Peyer's patch (tissue), 4 donors: Measurements from ENCODE around the gene OR10H4. TPM values are rescaled to one million over a fixed set of nuclear protein-coding genes. Genes with fewer than 3 reads are reported as not detected.

Experiments used
- DNase-seq, 3 donors: peaks; one replicate each; pipeline ENCODE4 v3.0.0-alpha.2; 2017 to 2019
- H3K27ac ChIP-seq, 4 donors: fragments of 200-600 bp; sonication (generic); one replicate each; pipeline ENCODE4 v1.5.1; 2016 to 2019
- H3K27me3 ChIP-seq, 2 donors: fragments of 200-600 bp; sonication (generic); one replicate each; pipeline ENCODE4 v1.5.1; 2019
- H3K36me3 ChIP-seq, 3 donors: fragments of 200-600 bp; sonication (generic); one replicate each; pipeline ENCODE4 v1.5.1; 2016 to 2019
- H3K4me1 ChIP-seq, 4 donors: fragments of 200-600 bp; sonication (generic); one replicate each; pipeline ENCODE4 v1.5.1; 2016 to 2019
- H3K4me3 ChIP-seq, 4 donors: fragments of 200-600 bp; sonication (generic); 1 replicate in 3 of 4; 2 replicates in 1 of 4; pipeline ENCODE4 v1.5.1; 2016 to 2019; ENCODE audit warnings: mild to moderate bottlenecking in 1 of 4
- H3K9me3 ChIP-seq, 4 donors: fragments of 200-600 bp; sonication (generic); one replicate each; pipeline ENCODE4 v1.5.1; 2016 to 2019; ENCODE audit warnings: mild to moderate bottlenecking in 1 of 4
- CTCF ChIP-seq, 6 experiments: fragments of 450-650 bp in 4 of 6; fragments of 200-600 bp in 2 of 6; sonication (generic) in 1 of 6; IDR thresholded peaks; one replicate each; pipeline ENCODE4 v1.5.1; 2017 to 2019; ENCODE audit warnings: antibody characterized with exemption in 6 of 6, mild to moderate bottlenecking in 3 of 6, moderate library complexity in 1 of 6
- POLR2A ChIP-seq, 2 donors: fragments of 450-650 bp; IDR thresholded peaks; one replicate each; pipeline ENCODE4 v1.5.1; 2017; ENCODE audit warnings: antibody characterized with exemption in 2 of 2, mild to moderate bottlenecking in 2 of 2, moderate library complexity in 2 of 2
- total RNA-seq, 4 donors: library from RNA; depleted of rRNA; stranded (reverse); fragments of >200 nt; gene quantifications; one replicate each; pipeline ENCODE4 v1.1.0, GENCODE V29; 2016

Gene OR10H4
- total RNA-seq, 4 donors from 2014 or later: not detected

GRCh38 chr19:15989889-15990288 is 41.1 kb downstream of the OR10H4 start:
- DNase-seq: no peak
- peaks cover 0 to 6% (median 0%) of the 10 kb centered on the region in 4 donors for H3K9me3 ChIP-seq
- H3K36me3 ChIP-seq: no peaks in the 10 kb centered on the region
- H3K27ac ChIP-seq: no peak overlapping the region
- H3K4me3 ChIP-seq: no peak overlapping the region
- H3K27me3 ChIP-seq: no peaks in the 10 kb centered on the region
- TF ChIP-seq POLR2A (IDR thresholded peaks at IDR 0.05) (no peak), CTCF (IDR thresholded peaks at IDR 0.05) (no peak)
- no peaks in the 10 kb centered on the region for H3K4me1 ChIP-seq

GRCh38 chr19:15991602-15992001 is 42.8 kb downstream of the OR10H4 start:
- Histone ChIP-seq H3K4me1 (no peaks in the 10 kb centered on the region), H3K27me3 (no peaks in the 10 kb centered on the region), H3K27ac (no peak overlapping the region), H3K9me3 (peaks cover 0 to 6% (median 0%) of the 10 kb centered on the region in 4 donors), H3K36me3 (no peaks in the 10 kb centered on the region), H3K4me3 (no peak overlapping the region)
- TF ChIP-seq CTCF (IDR thresholded peaks at IDR 0.05) (no peak), POLR2A (IDR thresholded peaks at IDR 0.05) (no peak)
- no peak for DNase-seq

GRCh38 chr19:15992014-15992413 is 43.2 kb downstream of the OR10H4 start:
- peak in 2 of 3 donors; percentile 68 to 75 for DNase-seq
- Histone ChIP-seq H3K4me1 (no peaks in the 10 kb centered on the region), H3K4me3 (no peak overlapping the region), H3K36me3 (no peaks in the 10 kb centered on the region), H3K27me3 (no peaks in the 10 kb centered on the region), H3K9me3 (peaks cover 0 to 6% (median 0%) of the 10 kb centered on the region in 4 donors), H3K27ac (peak overlapping the region in 1 of 4 donors; percentile 22)
- TF ChIP-seq CTCF (IDR thresholded peaks at IDR 0.05) (peak in 1 of 6 experiments; percentile 9), POLR2A (IDR thresholded peaks at IDR 0.05) (no peak)

- Histone ChIP-seq H3K27me3 (no peaks in the 10 kb centered on the region), H3K36me3 (no peaks in the 10 kb centered on the region), H3K4me3 (no peak overlapping the region), H3K27ac (no peak overlapping the region), H3K4me1 (no peaks in the 10 kb centered on the region), H3K9me3 (peaks cover 0 to 6% (median 0%) of the 10 kb centered on the region in 4 donors)
- DNase-seq: no peak
- TF ChIP-seq CTCF (IDR thresholded peaks at IDR 0.05) (no peak), POLR2A (IDR thresholded peaks at IDR 0.05) (no peak)
These were observed 46.7 kb downstream of the OR10H4 start for GRCh38 chr19:15995536-15995935.

GRCh38 chr19:15998166-15998565 is 49.4 kb downstream of the OR10H4 start:
- no peaks in the 10 kb centered on the region for H3K27me3 ChIP-seq
- peaks cover 0 to 6% (median 0%) of the 10 kb centered on the region in 4 donors for H3K9me3 ChIP-seq
- no peaks in the 10 kb centered on the region for H3K36me3 ChIP-seq
- TF ChIP-seq POLR2A (IDR thresholded peaks at IDR 0.05): no peak
- TF ChIP-seq CTCF (IDR thresholded peaks at IDR 0.05): no peak
- no peak overlapping the region for H3K4me3 ChIP-seq
- no peak for DNase-seq
- H3K27ac ChIP-seq: no peak overlapping the region
- H3K4me1 ChIP-seq: peaks cover 0 to 16% (median 0%) of the 10 kb centered on the region in 4 donors

Other genes starting within 250 kb of the OR10H4 start
- not detected for gene OR10H2, start 221.0 kb upstream of the OR10H4 start, total RNA-seq
- not detected for gene OR10H3, start 211.0 kb upstream of the OR10H4 start, total RNA-seq
- gene OR10H5, start 161.3 kb upstream of the OR10H4 start, total RNA-seq: not detected
- gene OR10H1, start 133.3 kb upstream of the OR10H4 start, total RNA-seq: not detected
- 100 to 1,000 TPM in 3 of 4 donors, 10 to 100 TPM in 1; 19.8 to 915 (median 698) TPM for gene CYP4F2, start 50.9 kb upstream of the OR10H4 start, total RNA-seq
- gene CYP4F11, start 14.5 kb upstream of the OR10H4 start, total RNA-seq: 10 to 100 TPM in 3 of 4 donors, not detected in 1; 42.0 to 65.3 (median 49.5) TPM
- gene TPM4, start 127.5 kb downstream of the OR10H4 start, total RNA-seq: 100 to 1,000 TPM; 125 to 423 (median 139) TPM
- 100 to 1,000 TPM in 2 of 4 donors, 10 to 100 TPM in 2; 53.6 to 138 (median 113) TPM for gene RAB8A, start 162.9 kb downstream of the OR10H4 start, total RNA-seq
- 100 to 1,000 TPM in 1 of 4 donors, 10 to 100 TPM in 3; 28.0 to 111 (median 58.8) TPM for gene HSH2D, start 194.7 kb downstream of the OR10H4 start, total RNA-seq
- gene CIB3, start 224.5 kb downstream of the OR10H4 start, total RNA-seq: not detected
- gene FAM32A, start 236.4 kb downstream of the OR10H4 start, total RNA-seq: 100 to 1,000 TPM in 2 of 4 donors, 10 to 100 TPM in 2; 88.0 to 116 (median 102) TPM
- gene AP1M1, start 248.9 kb downstream of the OR10H4 start, total RNA-seq: 10 to 100 TPM; 52.7 to 83.9 (median 62.8) TPM